Kidney (tissue), 14 donors: ENCODE data around the gene SLIT1. TPM values are rescaled to one million over a fixed set of nuclear protein-coding genes. Genes with fewer than 3 reads are reported as not detected.

Experiments
- DNase-seq, 5 donors: peaks; one replicate each; pipeline ENCODE4 v3.0.0-alpha.2; 2013 to 2020
- FAIRE-seq: peaks from 2 replicates; lab custom pipeline; 2012; peaks lifted over from hg19 to GRCh38; lab: Jason Lieb, UNC
- H3K27ac ChIP-seq, 2 donors: one replicate each; pipeline ENCODE4 v1.7.0; 2013; ENCODE audit warnings: low read depth in 2 of 2, low read length in 2 of 2, inconsistent platforms in 1 of 2
- H3K27me3 ChIP-seq: one replicate; pipeline ENCODE4 v1.7.1; 2013; ENCODE audit warnings: low read length, inconsistent platforms; ENCODE audit not compliant: control insufficient read depth, insufficient read depth
- H3K36me3 ChIP-seq, 3 donors: one replicate each; pipeline versions ENCODE4 v1.7.0 to v1.7.1; 2013; ENCODE audit warnings: low read length in 3 of 3, control low read depth in 1 of 3, inconsistent platforms in 1 of 3; ENCODE audit not compliant: insufficient read depth in 3 of 3, control insufficient read depth in 2 of 3
- H3K4me1 ChIP-seq, 3 donors: one replicate each; pipeline versions ENCODE4 v1.7.0 to v1.7.1; 2013; ENCODE audit warnings: low read length in 3 of 3, inconsistent platforms in 1 of 3, low read depth in 1 of 3; ENCODE audit not compliant: control insufficient read depth in 2 of 3, insufficient read depth in 2 of 3
- H3K4me3 ChIP-seq, 3 donors: one replicate each; pipeline versions ENCODE4 v1.7.0 to v1.8.1; 2013; ENCODE audit warnings: low read length in 3 of 3, control low read depth in 1 of 3, inconsistent platforms in 1 of 3
- H3K9ac ChIP-seq, 3 donors: one replicate each; pipeline versions ENCODE4 v1.7.0 to v1.7.1; 2013; ENCODE audit warnings: low read length in 3 of 3, control low read depth in 1 of 3, inconsistent platforms in 1 of 3
- H3K9me3 ChIP-seq, 3 donors: one replicate each; pipeline versions ENCODE4 v1.7.0 to v1.7.1; 2013; ENCODE audit warnings: low read length in 3 of 3, control low read depth in 1 of 3, inconsistent platforms in 1 of 3; ENCODE audit not compliant: control insufficient read depth in 2 of 3, insufficient read depth in 1 of 3
- intact Hi-C: fragments of 100-400 bp; cut with DNase I; formaldehyde crosslinking; loops from one replicate; pipeline ENCODE4 v1.11.1; 2022
- polyA plus RNA-seq: library from polyadenylated mRNA; stranded (reverse); fragments of 350-450 nt; fragmentation: Illumina TruSeq; extraction: RNeasy Lipid Tissue Mini Kit (QIAGEN cat#74804); gene quantifications from one replicate; pipeline ENCODE4 v1.2.3, GENCODE V29; 2014; ENCODE audit warnings: low read depth, low replicate concordance; ENCODE audit not compliant: insufficient read depth
- total RNA-seq: library from RNA; stranded (reverse); fragmentation: NEBNext Ultra II Directional; extraction: Animal tissue kit (Norgen Biotek cat#: 25700); gene quantifications from one replicate; pipeline ENCODE4 v1.2.1, GENCODE V29; 2021
- TF ChIP-seq, protein P1 (sequence below): IDR thresholded peaks from 3 replicates; pipeline ENCODE4 v1.5.1; 2012; ENCODE audit warnings: mild to moderate bottlenecking, moderate library complexity, borderline replicate concordance; ENCODE audit not compliant: insufficient read depth; ENCODE audit errors: extremely low read depth
- donor health status: control.
- donor health status: control.
- donor health status: control.
- donor health status: control.
- donor health status: control.
- donor health status: DM: yes; HTN: yes; CAD: no.
- donor health status: Normal renal cell carcinoma (clear cell type).

The SLIT1 gene
- total and polyA plus RNA-seq, 2 donors from 2014 or later = 0.06 to 0.35 TPM

GRCh38 chr10:97153270-97153850 lies 32.4 kb downstream of the SLIT1 start:
- Histone ChIP-seq H3K27ac (no peak overlapping the region), H3K9me3 (no peaks in the 10 kb centered on the region), H3K4me3 (no peak overlapping the region), H3K9ac (no peak overlapping the region), H3K36me3 (no peaks in the 10 kb centered on the region), H3K27me3 (no peaks in the 10 kb centered on the region), H3K4me1 (no peaks in the 10 kb centered on the region)
- intact Hi-C loops = no loop called here
- TF ChIP-seq, protein P1, sequence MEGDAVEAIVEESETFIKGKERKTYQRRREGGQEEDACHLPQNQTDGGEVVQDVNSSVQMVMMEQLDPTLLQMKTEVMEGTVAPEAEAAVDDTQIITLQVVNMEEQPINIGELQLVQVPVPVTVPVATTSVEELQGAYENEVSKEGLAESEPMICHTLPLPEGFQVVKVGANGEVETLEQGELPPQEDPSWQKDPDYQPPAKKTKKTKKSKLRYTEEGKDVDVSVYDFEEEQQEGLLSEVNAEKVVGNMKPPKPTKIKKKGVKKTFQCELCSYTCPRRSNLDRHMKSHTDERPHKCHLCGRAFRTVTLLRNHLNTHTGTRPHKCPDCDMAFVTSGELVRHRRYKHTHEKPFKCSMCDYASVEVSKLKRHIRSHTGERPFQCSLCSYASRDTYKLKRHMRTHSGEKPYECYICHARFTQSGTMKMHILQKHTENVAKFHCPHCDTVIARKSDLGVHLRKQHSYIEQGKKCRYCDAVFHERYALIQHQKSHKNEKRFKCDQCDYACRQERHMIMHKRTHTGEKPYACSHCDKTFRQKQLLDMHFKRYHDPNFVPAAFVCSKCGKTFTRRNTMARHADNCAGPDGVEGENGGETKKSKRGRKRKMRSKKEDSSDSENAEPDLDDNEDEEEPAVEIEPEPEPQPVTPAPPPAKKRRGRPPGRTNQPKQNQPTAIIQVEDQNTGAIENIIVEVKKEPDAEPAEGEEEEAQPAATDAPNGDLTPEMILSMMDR = no peak
- FAIRE-seq (no peak), DNase-seq (peak in 1 of 5 donors; percentile 56)

DNA sequence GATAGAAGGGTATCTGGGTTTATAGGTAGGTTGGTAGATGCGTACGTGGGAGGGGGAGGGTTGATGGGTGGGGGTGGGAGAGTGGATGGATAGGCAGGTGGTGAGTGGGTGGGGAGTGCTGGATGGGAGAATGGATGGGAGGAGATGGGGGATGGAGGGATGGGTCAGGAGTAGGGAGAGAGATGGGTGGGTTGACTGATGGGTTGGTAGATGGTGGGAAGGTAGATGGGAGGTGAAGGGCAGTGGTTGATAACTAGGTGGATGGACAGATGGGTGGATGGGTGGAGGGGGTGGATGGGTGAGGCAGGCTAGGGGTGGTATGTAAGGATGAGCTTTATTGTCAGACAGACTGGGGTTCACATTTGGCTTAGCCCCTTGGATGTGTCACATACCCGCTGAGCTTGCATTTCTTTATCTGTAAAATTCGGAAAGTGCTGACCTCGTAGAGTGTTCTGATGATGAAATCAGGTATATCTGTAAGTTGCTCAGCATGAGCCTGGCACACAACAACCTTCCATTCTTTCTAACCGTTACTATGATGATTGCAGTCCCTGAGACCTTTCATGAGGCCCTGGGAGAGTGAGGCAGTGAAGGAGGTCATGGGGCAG lies 34.3 kb downstream of the SLIT1 start:
- FAIRE-seq = no peak
- H3K4me3 ChIP-seq = no peak overlapping the region
- no peaks in the 10 kb centered on the region for H3K27me3 ChIP-seq
- H3K9ac ChIP-seq = no peak overlapping the region
- no peaks in the 10 kb centered on the region for H3K36me3 ChIP-seq
- no peak overlapping the region for H3K27ac ChIP-seq
- intact Hi-C loops = no loop called here
- H3K4me1 ChIP-seq = no peaks in the 10 kb centered on the region
- TF ChIP-seq, protein P1 = no peak
- no peaks in the 10 kb centered on the region for H3K9me3 ChIP-seq
- DNase-seq = peak in 1 of 5 donors; percentile 8

- DNase-seq (peak in 1 of 5 donors; percentile 37), FAIRE-seq (no peak)
- intact Hi-C loops = no loop called here
Observed at GRCh38 chr10:97150616-97151015, 35.1 kb downstream of the SLIT1 start.

More at GRCh38 chr10:97150616-97151015, 35.1 kb downstream of the SLIT1 start:
- Histone ChIP-seq H3K27ac (no peak overlapping the region), H3K4me3 (no peak overlapping the region), H3K9ac (no peak overlapping the region), H3K27me3 (no peaks in the 10 kb centered on the region), H3K4me1 (no peaks in the 10 kb centered on the region), H3K36me3 (no peaks in the 10 kb centered on the region), H3K9me3 (no peaks in the 10 kb centered on the region)
- TF ChIP-seq, protein P1 = no peak
